GM12878 (cell line): ENCODE results near the gene SBF1. TPM values are rescaled to one million over a fixed set of nuclear protein-coding genes. Genes with fewer than 3 reads are reported as not detected.

ENCODE experiments used
- BCL11A ChIP-seq: IDR thresholded peaks from 2 replicates; pipeline ENCODE4 v1.6.1; 2011; ENCODE audit warnings: low read depth, low read length
- GATAD2B ChIP-seq: fragments of 450-650 bp; conservative IDR thresholded peaks from 2 replicates; pipeline ENCODE4 v1.6.1; 2017; ENCODE audit warnings: low read depth, mild to moderate bottlenecking, moderate library complexity
- KAT2A ChIP-seq: conservative IDR thresholded peaks from 2 replicates; pipeline ENCODE4 v1.6.1; 2011; ENCODE audit warnings: low read depth, low read length; ENCODE audit not compliant: control insufficient read depth
- NR2C1 ChIP-seq: fragments of 450-650 bp; IDR thresholded peaks from 2 replicates; pipeline ENCODE4 v1.6.1; 2017; ENCODE audit warnings: antibody characterized with exemption, mild to moderate bottlenecking, moderate library complexity
- NR2C2 ChIP-seq: IDR thresholded peaks from 2 replicates; pipeline ENCODE4 v1.6.1; 2011; ENCODE audit warnings: borderline replicate concordance, low read depth; ENCODE audit not compliant: control insufficient read depth, insufficient read length
- RFX5 ChIP-seq: IDR thresholded peaks from 2 replicates; pipeline ENCODE4 v1.6.1; 2011; ENCODE audit warnings: low read depth, low read length, improper control_type of control experiment
- SIN3A ChIP-seq: IDR thresholded peaks from 2 replicates; pipeline ENCODE4 v1.6.1; 2012; ENCODE audit warnings: low read depth, low read length, improper control_type of control experiment
- SPI1 ChIP-seq: IDR thresholded peaks from 2 replicates; pipeline ENCODE4 v1.6.1; 2011; ENCODE audit warnings: low read depth, mild to moderate bottlenecking, low read length, moderate library complexity, borderline replicate concordance; ENCODE audit not compliant: insufficient read depth
- ZNF622 ChIP-seq: fragments of 450-650 bp; IDR thresholded peaks from 2 replicates; pipeline ENCODE4 v1.6.1; 2017; ENCODE audit warnings: mild to moderate bottlenecking, inconsistent platforms
- polyA plus RNA-seq, 11 experiments: library from polyadenylated mRNA; depleted of rRNA in 4 of 11; unstranded in 6 of 11; stranded (reverse) in 5 of 11; fragments of >200 nt; fragmentation: Nextera tagmentation in 4 of 11; fragmentation: Illumina TruSeq in 1 of 11; extraction: Ambion mirVana in 4 of 11; extraction: Trizol in 1 of 11; gene quantifications; 1 replicate in 1 of 11; 2 replicates in 10 of 11; pipeline versions ENCODE4 v1.2.1 to v1.2.3, GENCODE V29; 2011 to 2016; ENCODE audit warnings: inconsistent platforms in 2 of 11, missing spikeins in 2 of 11, low read depth in 1 of 11
- total RNA-seq, 4 experiments: library from RNA; depleted of rRNA in 3 of 4; stranded (reverse); fragments of >200 nt in 3 of 4; fragmentation: Illumina TruSeq in 1 of 4; extraction: Trizol in 1 of 4; gene quantifications; 2 replicates each; pipeline versions ENCODE4 v1.2.1 to v1.2.3, GENCODE V29; 2013 to 2021
- TF ChIP-seq, protein P1 (sequence below): fragments of 450-650 bp; IDR thresholded peaks from 2 replicates; pipeline ENCODE4 v1.6.1; 2017; ENCODE audit warnings: mild to moderate bottlenecking, moderate library complexity
- TF ChIP-seq, protein P2 (sequence below): IDR thresholded peaks from 2 replicates; pipeline ENCODE4 v1.6.1; 2011; ENCODE audit warnings: low read depth, low read length, improper control_type of control experiment, borderline replicate concordance
- TF ChIP-seq, protein P3 (sequence below): fragments of 450-650 bp; IDR thresholded peaks from 2 replicates; pipeline ENCODE4 v1.6.1; 2017; ENCODE audit warnings: borderline replicate concordance
- TF ChIP-seq, protein P4 (sequence below): IDR thresholded peaks from 2 replicates; pipeline ENCODE4 v1.6.1; 2011; ENCODE audit warnings: borderline replicate concordance, low read depth, mild to moderate bottlenecking, moderate library complexity, low read length; ENCODE audit not compliant: insufficient read depth, poor library complexity, severe bottlenecking
- TF ChIP-seq, protein P5 (sequence below): fragments of 450-650 bp; formaldehyde crosslinking; IDR thresholded peaks from 2 replicates; pipeline ENCODE4 v1.4.0; 2022; ENCODE audit warnings: mild to moderate bottlenecking, moderate library complexity
- TF ChIP-seq, protein P6 (sequence below): IDR thresholded peaks from 2 replicates; pipeline ENCODE4 v1.6.1; 2011; ENCODE audit warnings: mild to moderate bottlenecking, low read depth, low read length, moderate library complexity; ENCODE audit not compliant: insufficient replicate concordance

SBF1 gene
- total and polyA plus RNA-seq, 10 of the 15 experiments (the other 5 are each of a cell fraction or from before 2014, with no cell fraction given) = 0.23 to 95.0 (median 17.8) TPM

DNA sequence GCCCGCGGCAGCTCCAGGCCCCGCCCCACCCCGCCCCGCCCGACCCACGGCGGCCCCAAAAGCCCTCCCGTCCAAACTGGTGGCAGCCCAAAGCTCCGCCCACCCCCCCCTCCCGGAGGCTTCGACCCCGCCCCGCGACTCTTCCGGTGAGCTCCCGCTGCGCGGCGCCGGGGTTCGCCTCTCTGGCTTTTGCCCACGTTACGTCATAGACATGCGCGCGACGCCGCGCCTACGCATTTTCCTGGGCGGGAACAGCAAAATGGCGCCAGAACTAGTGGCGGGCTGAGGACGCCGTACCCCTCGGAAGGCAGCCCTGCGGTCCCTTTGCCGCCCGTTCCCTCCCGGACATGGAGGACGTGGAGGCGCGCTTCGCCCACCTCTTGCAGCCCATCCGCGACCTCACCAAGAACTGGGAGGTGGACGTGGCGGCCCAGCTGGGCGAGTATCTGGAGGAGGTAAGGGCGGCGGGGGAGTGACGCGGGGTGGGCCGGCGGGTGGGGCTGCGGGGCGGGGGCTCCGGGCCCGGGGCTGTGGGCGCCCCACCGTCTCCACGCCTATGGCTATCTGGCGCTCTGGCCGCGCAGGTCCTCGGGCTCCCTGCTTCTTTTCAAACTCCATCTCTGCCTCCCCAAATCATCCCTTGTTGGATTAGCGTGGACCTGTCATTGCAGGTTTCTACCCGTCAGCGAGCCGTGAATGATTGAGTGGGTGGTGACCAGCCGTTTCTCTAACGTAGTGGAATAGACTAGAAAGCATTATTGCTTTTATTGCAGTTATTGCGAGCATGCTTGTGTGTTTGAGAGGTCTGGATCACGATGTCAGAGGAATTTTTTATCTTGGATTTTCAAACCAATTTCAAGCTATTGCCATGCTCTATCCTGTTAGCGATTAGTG, 33.4 kb upstream of the SBF1 start, which contains the start of gene NCAPH2 (continued):
- TF ChIP-seq, protein P1, sequence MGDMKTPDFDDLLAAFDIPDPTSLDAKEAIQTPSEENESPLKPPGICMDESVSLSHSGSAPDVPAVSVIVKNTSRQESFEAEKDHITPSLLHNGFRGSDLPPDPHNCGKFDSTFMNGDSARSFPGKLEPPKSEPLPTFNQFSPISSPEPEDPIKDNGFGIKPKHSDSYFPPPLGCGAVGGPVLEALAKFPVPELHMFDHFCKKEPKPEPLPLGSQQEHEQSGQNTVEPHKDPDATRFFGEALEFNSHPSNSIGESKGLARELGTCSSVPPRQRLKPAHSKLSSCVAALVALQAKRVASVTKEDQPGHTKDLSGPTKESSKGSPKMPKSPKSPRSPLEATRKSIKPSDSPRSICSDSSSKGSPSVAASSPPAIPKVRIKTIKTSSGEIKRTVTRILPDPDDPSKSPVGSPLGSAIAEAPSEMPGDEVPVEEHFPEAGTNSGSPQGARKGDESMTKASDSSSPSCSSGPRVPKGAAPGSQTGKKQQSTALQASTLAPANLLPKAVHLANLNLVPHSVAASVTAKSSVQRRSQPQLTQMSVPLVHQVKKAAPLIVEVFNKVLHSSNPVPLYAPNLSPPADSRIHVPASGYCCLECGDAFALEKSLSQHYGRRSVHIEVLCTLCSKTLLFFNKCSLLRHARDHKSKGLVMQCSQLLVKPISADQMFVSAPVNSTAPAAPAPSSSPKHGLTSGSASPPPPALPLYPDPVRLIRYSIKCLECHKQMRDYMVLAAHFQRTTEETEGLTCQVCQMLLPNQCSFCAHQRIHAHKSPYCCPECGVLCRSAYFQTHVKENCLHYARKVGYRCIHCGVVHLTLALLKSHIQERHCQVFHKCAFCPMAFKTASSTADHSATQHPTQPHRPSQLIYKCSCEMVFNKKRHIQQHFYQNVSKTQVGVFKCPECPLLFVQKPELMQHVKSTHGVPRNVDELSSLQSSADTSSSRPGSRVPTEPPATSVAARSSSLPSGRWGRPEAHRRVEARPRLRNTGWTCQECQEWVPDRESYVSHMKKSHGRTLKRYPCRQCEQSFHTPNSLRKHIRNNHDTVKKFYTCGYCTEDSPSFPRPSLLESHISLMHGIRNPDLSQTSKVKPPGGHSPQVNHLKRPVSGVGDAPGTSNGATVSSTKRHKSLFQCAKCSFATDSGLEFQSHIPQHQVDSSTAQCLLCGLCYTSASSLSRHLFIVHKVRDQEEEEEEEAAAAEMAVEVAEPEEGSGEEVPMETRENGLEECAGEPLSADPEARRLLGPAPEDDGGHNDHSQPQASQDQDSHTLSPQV = no peak
- TF ChIP-seq BCL11A (peak; percentile 47; the same call in 1 of the 2 replicates), SIN3A (peak; percentile 81), SPI1 (no peak), NR2C1 (peak; percentile 45), KAT2A (no peak), GATAD2B (peak; percentile 39; the same call in 1 of the 2 replicates), NR2C2 (no peak), RFX5 (0 out of 2 replicates have a peak, but pooled peaks have one; percentile 38), ZNF622 (no peak)
- TF ChIP-seq, protein P2, sequence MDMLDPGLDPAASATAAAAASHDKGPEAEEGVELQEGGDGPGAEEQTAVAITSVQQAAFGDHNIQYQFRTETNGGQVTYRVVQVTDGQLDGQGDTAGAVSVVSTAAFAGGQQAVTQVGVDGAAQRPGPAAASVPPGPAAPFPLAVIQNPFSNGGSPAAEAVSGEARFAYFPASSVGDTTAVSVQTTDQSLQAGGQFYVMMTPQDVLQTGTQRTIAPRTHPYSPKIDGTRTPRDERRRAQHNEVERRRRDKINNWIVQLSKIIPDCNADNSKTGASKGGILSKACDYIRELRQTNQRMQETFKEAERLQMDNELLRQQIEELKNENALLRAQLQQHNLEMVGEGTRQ = no peak
- TF ChIP-seq, protein P3, sequence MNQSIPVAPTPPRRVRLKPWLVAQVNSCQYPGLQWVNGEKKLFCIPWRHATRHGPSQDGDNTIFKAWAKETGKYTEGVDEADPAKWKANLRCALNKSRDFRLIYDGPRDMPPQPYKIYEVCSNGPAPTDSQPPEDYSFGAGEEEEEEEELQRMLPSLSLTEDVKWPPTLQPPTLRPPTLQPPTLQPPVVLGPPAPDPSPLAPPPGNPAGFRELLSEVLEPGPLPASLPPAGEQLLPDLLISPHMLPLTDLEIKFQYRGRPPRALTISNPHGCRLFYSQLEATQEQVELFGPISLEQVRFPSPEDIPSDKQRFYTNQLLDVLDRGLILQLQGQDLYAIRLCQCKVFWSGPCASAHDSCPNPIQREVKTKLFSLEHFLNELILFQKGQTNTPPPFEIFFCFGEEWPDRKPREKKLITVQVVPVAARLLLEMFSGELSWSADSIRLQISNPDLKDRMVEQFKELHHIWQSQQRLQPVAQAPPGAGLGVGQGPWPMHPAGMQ = no peak
- TF ChIP-seq, protein P4, sequence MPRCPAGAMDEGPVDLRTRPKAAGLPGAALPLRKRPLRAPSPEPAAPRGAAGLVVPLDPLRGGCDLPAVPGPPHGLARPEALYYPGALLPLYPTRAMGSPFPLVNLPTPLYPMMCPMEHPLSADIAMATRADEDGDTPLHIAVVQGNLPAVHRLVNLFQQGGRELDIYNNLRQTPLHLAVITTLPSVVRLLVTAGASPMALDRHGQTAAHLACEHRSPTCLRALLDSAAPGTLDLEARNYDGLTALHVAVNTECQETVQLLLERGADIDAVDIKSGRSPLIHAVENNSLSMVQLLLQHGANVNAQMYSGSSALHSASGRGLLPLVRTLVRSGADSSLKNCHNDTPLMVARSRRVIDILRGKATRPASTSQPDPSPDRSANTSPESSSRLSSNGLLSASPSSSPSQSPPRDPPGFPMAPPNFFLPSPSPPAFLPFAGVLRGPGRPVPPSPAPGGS = no peak
- TF ChIP-seq, protein P5, sequence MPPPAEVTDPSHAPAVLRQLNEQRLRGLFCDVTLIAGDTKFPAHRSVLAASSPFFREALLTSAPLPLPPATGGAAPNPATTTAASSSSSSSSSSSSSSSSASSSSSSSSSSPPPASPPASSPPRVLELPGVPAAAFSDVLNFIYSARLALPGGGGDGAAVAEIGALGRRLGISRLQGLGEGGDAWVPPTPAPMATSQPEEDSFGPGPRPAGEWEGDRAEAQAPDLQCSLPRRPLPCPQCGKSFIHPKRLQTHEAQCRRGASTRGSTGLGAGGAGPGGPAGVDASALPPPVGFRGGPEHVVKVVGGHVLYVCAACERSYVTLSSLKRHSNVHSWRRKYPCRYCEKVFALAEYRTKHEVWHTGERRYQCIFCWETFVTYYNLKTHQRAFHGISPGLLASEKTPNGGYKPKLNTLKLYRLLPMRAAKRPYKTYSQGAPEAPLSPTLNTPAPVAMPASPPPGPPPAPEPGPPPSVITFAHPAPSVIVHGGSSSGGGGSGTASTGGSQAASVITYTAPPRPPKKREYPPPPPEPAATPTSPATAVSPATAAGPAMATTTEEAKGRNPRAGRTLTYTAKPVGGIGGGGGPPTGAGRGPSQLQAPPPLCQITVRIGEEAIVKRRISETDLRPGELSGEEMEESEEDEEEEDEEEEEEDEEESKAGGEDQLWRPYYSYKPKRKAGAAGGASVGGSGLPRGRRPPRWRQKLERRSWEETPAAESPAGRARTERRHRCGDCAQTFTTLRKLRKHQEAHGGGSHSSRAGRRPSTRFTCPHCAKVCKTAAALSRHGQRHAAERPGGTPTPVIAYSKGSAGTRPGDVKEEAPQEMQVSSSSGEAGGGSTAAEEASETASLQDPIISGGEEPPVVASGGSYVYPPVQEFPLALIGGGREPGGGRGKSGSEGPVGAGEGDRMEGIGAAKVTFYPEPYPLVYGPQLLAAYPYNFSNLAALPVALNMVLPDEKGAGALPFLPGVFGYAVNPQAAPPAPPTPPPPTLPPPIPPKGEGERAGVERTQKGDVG (CRISPR knock-in tag) = no peak
- TF ChIP-seq, protein P6, sequence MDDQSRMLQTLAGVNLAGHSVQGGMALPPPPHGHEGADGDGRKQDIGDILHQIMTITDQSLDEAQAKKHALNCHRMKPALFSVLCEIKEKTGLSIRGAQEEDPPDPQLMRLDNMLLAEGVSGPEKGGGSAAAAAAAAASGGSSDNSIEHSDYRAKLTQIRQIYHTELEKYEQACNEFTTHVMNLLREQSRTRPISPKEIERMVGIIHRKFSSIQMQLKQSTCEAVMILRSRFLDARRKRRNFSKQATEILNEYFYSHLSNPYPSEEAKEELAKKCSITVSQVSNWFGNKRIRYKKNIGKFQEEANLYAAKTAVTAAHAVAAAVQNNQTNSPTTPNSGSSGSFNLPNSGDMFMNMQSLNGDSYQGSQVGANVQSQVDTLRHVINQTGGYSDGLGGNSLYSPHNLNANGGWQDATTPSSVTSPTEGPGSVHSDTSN = peak; percentile 84
